GM19463 (cell line): ENCODE results near the gene ZFYVE21.

Experiments
- ATAC-seq: cut with Tn5 transposase; IDR thresholded peaks from one replicate; pipeline ENCODE4 v1.9.1; 2021; ENCODE audit warnings: mild to moderate bottlenecking, moderate library complexity; ENCODE audit not compliant: unreplicated experiment

The ZFYVE21 gene

DNA sequence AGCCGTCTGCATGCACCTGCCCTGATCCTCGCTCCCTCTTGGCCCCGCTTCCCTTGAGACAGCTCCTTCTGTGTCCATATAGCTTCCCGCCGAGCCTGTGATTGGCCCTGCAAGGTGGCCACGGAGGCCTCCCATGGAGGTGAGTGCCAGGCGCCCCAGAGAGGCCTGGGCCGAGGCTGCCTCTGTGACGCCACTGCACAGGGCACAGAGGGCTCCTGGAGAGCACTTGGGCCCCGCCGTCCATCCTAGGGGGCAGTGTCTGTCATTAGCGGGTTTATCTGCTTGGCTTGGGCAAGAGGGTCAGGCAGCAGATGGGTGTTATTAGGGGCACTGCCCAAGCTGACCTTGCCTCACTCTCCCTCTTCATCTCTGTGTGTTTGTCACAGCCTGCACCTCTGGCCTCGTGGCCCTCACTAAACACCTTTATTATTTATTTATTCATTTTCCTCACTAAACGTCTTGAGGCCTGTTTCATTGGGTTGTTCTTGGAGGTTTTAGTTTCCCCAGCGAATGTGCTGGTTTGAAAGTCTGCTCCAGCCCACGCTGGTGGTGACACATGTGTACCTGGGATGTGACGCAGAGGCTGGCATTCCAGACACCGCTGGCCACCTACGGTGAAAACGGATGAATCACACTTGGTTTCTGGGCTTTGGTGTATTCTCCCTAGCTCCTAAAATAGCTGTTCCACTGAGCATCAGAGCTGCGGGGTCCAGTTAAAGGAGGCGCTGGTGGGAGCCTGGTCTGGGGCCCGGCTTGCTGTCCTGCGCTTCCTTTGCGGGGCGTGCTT is 5.9 kb downstream of the ZFYVE21 start:
- ATAC-seq, result no peak

DNA sequence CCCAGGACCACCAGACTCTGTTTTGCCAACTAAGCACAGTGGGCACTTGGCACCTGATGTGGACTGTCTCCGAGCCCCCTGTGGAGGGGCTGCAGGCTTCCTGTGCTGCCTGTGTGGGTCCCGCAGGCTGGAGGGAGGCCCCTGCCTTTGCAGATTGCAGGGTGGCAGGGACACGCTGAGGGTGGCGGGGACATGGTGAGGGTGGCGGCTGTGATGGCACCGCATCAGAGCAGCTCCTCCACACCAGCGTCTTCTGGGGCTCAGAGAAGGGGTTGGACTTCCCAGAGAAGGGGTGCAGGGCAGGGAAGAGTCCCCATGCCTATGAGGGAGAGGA is 8.1 kb downstream of the ZFYVE21 start:
- no peak for ATAC-seq

DNA sequence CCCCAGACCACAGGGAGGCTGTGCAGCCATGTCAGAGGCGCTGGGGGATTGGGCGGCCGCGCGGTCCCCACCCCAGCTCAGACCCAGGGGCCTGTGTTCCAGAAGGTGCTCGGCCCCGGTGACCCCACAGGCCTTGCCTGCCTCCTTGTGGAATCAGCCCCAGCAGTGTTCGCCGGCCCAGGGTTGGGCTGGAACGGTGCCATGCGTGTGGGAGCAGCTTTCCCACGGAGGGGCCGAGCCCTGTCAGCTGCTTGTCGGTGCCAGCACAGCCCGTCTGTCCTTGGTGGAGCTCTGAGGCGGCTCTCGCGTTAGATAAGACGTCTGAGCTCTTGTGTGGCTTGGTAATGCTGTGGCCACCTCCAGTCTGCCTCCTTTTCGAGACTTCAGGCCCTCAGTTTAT is 8.5 kb downstream of the ZFYVE21 start:
- ATAC-seq, result no peak

DNA sequence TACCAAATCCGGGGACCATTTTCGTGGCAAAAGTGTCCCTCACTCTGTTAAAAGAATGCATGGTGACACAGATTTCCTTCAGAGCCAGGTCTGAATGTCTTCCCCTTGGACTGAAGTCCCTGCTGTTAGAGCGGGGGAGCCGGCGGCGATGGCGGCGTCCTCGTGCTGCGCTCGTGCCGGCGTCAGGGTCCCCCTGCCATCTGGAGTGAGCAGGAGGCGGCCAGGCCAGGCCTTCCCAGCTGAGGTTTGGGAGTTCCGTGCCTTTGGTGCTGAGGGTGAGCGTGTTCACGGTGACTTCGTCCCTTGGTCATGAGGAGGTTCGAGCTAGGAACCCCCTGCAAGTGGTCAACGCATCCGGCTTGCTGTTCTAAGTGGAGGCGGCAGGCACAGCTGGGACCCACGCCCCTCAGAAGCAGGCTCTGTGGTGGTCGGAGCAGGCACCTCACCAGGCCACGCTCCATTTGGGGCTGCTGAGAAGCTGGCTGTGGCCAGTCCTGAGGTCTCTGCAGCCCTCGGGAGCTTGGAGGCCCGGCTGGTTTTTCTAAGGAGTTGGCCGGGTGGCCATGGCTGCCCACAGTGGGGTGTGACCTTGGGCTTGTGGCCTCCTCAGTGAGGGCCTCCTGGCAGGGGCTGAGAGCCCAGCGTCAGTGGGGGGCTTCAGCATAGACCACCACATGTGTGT is 9.5 kb downstream of the ZFYVE21 start:
- ATAC-seq, result no peak

DNA sequence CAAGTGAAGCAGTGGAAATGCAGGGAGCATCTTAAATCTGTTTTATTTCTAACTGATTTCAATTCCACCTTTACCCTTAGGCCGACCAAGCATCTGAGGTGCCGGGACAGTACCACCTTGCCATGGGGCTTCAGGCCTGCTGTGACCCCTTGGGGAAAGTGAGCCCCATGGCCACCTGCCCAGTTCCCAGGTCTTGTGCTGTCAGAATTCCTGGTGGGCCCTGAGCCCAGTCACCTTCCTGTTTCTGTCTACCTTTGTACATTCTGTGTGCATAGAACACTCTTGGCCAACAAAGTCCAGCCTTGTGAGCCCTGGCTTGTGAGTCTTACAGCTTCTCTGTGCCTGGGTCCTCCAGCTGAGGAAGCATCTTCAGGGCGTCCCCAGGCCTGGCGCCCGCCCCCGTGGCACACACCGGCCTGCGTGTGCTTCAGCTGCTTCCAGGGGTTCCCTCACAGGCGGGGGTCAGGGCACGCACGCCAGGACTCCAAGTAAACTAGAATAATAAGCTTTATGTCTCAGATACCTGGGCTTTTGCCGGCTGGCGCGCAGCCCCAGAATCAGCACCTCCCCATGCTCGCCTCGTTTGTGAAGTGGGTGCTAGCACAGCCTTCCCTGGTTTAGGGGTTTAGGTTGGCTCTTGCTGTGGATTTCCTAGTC is 10.3 kb downstream of the ZFYVE21 start:
- ATAC-seq, result no peak

DNA sequence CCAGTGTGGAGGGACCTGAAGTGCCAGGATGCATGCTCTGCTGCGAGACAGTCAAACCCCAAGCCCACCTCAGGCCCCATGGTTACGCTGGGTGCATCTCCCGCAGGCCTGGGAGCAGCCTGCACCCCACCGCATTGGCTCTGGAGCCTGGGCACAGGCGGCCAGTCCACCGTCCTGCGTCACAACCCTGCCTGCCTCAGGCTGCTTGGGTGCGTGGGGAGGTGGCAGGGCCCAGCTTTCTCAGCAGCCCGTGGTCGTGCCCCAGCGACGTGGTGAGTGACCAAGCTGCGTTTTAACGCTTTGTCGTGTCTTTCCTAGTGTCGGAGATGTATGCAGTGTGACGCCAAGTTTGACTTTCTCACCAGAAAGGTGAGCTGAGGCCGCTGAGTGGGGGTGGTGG is 10.9 kb downstream of the ZFYVE21 start:
- no peak for ATAC-seq

DNA sequence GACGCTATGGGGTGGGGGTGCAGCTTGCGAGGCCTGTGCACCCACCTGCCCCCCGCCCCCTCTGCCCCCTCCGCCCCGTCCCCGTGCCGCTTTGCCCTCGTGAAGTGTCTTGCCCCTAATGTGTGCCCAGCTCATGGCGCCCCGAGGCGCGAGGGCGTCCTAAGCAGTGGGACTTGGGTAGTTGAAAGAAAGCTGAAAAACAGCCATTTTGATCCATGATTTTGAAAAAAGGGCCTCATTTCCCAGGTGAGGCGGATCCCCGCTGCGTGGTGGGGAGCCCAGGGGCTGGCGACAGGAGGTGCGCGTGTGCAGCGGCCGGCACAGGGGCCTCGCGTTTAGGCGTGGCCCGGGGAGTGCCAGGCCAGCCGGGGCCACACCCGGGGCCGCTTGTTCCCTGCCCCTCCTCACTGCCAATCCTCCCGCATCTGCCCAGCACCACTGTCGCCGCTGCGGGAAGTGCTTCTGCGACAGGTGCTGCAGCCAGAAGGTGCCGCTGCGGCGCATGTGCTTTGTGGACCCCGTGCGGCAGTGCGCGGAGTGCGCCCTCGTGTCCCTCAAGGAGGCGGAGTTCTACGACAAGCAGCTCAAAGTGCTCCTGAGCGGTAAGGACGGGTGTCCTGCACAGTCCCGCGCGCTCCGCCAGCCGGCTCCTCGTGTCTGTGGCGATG is 11.8 kb downstream of the ZFYVE21 start:
- ATAC-seq, result no peak

DNA sequence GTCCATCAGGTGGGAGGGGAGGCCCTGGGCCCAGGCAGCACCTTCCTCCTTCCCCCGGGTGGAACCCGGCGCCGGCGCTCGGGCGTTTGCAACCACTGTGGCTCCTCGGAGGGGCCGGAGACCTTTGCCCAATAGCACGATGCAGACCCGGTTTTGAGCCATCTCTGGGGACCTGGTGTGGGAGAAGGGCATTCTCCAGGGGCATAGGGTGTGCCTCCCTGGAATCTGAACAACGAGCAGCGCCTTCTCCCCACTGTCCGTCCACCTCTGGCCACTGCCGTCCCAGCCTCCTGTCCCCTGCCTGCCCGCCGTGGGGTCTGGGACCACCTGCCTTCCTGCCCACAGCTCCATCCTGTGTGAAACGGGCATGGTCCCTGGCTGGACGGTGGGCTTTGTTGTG is 12.5 kb downstream of the ZFYVE21 start:
- no peak for ATAC-seq

DNA sequence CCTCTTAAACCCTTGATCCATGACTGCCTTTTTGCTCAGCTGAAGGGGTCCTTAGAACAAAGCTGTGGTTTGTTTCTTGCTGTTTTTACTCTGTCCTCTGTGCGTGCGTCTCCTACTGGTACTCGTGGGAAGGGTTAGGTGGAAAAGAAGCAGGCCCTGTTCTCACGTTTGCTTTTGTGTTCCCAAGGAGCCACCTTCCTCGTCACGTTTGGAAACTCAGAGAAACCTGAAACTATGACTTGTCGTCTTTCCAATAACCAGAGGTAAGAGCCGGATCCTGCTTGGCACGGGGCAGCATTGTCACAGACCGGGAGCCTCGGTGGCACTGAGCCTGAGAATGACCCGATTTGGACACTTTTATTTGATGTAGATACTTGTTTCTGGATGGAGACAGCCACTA is 13.1 kb downstream of the ZFYVE21 start:
- no peak for ATAC-seq

DNA sequence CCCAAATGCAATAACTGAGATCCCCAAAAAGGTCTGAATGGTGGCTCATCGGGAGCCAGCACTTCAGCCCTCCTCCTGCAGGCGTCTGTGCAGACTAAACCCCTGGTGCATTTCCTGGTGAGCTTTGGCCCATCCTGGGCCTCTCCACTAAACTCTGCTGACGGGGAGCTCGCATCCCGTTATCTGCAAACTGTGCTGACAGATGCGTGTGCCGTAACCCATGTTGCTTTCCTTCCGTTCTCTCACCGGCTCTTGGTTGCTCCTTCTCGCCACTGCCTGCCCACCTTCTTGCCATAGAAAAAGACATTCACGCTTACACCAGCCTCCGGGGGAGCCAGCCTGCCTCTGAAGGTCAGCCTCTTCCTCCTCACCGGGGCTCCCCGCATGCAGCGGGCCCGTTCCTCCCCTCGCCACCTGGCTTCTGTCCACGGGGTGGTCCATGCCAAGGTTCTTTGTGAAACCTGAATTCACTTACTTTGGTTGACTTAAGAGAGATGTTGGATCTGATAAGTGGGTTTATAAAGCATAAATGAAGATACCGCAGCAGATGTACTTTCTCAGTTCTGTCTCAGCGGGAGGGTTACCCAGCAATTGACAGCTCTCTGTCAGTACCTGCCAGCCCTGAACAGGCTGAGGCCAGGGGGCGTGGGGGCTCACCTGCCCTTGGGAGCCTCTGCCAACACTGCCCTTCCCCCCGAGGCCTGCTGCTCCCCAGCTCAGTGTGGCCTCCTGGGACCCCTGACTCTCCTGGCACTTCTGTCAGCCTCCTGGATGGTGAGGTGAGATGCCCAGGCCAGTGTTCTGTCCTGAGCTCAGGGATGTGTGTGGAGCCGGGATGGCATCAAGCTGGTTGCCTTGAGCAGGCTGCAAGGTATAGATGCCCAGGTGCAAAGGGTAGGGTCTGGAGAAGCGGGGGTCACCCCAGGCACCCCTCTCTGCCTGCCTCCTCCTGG is 14.2 kb downstream of the ZFYVE21 start:
- no peak for ATAC-seq

DNA sequence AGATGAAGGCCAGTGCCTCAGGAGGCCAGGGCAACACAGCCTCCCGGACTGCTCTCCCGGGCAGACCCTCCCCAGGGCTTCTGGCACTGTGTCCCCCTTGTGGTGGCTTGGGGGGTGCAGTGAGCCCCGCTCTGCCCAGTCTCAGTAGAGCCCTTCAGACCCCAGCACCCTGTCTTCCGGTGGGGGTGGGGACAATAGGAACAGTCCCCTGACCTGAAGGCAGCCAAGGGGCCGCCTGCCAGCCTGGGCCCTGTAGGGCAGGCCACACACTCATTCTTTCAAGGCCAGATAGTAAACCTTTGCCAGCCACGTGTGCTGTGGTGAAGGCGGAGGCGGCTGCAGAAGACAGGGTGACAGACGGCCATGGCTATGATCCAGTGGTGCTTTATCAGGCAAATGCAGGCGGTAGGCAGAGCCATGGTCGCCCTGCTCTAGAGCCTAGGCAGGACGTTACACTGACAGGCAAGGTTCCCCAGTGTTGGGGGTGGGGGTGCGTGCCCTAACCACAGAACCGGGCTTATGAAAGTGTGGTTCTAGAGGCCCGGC is 15.0 kb downstream of the ZFYVE21 start:
- no peak for ATAC-seq

DNA sequence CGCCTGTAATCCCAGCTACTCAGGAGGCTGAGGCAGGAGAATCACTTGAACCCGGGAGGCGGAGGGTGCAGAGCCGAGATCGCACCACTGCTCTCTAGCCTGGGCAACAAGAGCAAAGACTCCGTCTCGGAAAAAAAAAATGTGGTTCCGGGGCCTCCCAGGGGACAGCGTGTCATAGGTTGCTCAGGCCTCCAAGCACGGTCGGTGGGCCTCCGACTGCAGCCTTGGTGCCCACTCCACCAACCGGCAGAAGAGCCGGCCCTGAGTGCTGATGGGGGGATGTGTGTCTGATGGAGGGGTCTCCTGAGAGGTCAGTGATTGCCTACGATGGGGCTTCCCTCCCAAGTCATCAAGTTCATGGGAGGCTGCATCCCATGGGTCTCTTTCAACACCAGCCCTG is 15.9 kb downstream of the ZFYVE21 start:
- no peak for ATAC-seq

DNA sequence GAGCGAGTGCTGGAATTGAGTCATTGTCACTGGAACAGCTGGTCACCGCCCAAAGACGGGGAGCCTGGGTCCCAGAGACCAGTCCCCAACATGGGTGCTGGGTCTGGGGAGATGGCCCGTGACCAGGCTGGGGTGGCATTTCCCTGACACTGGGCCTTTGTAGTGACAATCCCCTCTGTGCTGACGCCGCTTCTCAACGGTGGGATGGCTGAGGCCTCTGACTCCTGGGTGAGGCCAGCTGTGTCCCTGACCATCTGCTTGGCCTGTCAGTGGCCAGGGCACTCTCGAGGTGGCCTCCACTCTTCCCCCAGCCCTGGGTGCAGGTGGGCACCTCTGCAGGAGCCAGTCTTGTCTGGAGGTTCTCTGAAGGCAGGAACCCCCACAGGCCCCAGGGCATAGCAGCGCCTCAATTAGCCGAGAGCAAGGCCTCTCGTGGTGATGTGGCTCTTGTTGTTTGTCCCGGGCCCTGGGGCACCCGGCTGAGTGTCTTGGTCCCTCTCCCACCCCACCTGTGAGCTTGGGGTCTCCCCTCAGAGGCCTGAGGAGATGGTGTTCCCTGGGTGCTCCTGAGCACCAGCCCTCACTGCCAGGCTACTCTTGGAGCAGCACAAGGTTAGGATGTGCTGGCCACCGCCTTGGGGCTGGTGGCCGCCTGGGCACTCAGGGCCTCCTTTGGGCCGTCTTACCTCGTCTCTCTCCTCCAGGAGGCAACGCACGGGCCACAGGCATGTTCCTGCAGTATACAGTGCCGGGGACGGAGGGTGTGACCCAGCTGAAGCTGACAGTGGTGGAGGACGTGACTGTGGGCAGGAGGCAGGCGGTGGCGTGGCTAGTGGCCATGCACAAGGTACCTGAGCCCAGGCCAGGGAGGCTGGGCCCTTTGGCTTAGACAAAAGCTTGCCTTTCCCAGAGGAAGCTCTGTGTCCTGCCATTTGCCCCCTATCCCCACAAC is 16.6 kb downstream of the ZFYVE21 start:
- no peak for ATAC-seq

DNA sequence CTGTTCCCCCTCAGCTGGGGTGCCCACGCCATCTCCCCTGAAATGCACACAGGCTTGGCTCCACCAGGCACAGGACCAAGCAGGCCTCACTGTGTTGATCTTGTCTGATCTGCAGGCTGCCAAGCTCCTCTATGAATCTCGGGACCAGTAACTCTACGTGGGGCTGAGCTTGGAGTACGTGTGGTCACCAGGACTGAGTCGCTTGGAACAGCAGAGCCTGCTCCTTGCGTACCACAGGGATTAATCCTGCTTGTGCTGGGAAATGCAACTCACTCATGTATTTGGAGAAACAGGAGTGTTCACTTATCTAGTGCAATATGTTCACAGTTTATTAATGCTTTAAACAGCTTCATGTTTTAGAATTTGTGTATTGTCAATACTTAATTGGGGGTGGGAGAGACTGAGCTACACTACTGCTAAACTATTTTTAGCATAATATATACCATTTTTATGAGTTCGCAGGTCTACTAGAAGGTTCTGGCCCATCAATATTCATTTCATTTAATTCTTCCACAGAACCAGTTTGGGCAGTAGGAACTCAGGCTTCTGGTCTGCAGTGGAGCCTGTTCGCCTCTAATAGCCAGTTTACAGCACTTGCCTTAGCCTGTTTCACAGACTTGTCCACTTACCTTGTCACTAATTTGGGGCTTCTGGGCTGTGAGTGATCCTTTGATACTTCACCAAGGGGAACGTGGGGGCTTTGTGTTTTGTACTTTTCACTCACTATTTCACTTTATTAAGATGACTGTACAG is 17.4 kb downstream of the ZFYVE21 start:
- no peak for ATAC-seq

DNA sequence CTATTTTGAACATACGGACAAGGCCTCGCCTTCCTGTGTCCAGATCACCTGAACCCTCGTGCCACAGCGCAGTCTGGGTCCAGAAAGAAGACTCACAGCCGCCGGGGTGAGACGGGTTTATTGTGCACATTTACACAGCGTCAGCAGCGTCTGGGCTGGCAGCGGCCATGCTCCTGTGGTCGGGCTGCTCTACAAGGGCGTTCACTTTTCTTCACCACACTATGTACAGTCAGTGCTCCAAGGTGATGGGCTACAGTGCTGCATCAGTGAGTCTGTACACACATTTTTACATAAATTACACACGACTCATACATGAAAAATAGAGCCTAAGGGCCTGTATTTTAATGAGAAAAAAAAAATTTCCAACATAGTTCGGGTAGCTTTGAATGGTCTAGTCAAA is 18.0 kb downstream of the ZFYVE21 start:
- no peak for ATAC-seq

DNA sequence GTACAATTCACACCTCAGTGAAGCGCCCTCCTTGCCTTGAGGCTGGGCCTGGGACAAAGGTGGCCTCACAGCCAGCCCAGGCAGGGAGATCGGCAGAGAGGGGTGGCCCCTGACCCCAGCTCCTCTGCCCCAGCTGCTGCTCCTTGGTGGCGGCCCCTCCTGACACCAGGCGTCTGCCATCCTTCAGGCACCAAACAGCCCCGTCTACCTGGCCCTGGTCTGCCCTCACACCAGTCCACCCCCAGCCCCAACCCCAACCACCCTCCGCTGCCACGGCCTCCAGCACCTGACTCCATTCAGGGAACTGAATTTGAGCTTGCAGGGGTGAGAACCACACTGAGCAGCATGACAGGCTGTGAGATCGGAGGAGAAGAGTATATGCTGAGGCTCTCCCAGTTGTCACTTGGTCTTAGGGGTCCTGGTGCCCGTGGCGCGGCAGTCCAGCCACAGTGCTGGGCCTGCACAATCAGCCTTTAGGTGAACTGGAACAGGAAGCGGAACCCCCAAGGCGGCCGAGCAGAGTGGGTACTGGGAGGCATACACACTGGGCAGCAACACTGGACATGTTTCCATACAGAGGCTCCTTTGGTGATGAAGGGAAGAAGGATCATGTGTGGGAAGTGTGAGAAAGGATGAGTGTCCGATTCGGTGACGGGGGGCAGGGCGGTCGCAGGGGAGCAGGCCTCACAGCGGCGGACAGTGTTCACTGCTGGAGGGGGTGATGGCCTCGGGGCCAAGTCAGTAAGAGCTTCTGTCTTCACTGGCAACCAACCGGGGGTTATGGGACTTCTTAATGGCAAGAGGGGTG is 18.7 kb downstream of the ZFYVE21 start:
- ATAC-seq, result no peak

DNA sequence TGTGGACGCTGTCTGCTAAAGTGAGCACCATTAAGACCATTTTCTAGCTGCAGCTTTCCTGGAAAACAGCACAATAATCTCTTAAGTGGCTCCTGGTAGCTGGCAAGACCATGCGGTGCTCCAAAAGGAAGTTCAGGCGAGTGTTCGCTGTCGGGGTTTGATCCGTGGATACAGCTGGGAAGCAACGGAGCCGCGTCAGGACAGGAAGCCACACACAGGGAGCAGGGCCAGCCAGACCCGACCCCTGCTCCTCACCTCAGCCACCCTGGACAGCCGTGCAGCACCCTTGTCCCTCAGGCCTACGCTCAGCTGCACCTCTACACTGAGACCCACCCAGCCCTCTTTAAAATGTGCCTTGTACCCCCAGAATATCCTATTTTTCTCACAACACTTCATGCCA is 19.4 kb downstream of the ZFYVE21 start:
- ATAC-seq, result no peak

DNA sequence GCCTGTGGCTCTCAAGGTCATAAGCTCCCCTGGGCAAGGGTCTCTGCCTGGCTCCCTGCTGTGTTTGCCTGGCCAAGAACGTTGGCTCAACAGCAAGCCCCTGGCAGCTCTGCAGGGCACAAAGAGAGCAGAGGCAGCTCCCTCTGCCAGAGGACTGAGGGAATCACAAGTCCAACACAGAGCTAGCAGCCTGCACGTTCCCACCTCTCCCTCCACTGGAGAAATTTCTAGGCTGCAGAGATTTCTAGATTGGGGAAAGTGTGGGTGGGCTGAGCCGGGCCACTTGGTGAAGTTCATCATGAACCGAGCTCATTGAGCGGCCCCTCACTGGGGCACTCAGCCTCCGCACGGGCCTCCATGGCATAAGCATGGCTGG is 19.8 kb downstream of the ZFYVE21 start:
- no peak for ATAC-seq
